Peyer's patch (tissue), 4 donors: Measurements from ENCODE around the gene SULT2A1. TPM values are rescaled to one million over a fixed set of nuclear protein-coding genes. Genes with fewer than 3 reads are reported as not detected.
"Not testable (repeated sequence)": the region's sequence is repeated elsewhere in the genome, so short reads cannot be mapped to it uniquely, and the experiment has no call there.

Source experiments
- DNase-seq, 3 donors: peaks; one replicate each; pipeline ENCODE4 v3.0.0-alpha.2; 2017 to 2019
- H3K27ac ChIP-seq, 4 donors: fragments of 200-600 bp; sonication (generic); one replicate each; pipeline ENCODE4 v1.5.1; 2016 to 2019
- H3K27me3 ChIP-seq, 2 donors: fragments of 200-600 bp; sonication (generic); one replicate each; pipeline ENCODE4 v1.5.1; 2019
- H3K36me3 ChIP-seq, 3 donors: fragments of 200-600 bp; sonication (generic); one replicate each; pipeline ENCODE4 v1.5.1; 2016 to 2019
- H3K4me1 ChIP-seq, 4 donors: fragments of 200-600 bp; sonication (generic); one replicate each; pipeline ENCODE4 v1.5.1; 2016 to 2019
- H3K4me3 ChIP-seq, 4 donors: fragments of 200-600 bp; sonication (generic); 1 replicate in 3 of 4; 2 replicates in 1 of 4; pipeline ENCODE4 v1.5.1; 2016 to 2019; ENCODE audit warnings: mild to moderate bottlenecking in 1 of 4
- H3K9me3 ChIP-seq, 4 donors: fragments of 200-600 bp; sonication (generic); one replicate each; pipeline ENCODE4 v1.5.1; 2016 to 2019; ENCODE audit warnings: mild to moderate bottlenecking in 1 of 4
- CTCF ChIP-seq, 6 experiments: fragments of 450-650 bp in 4 of 6; fragments of 200-600 bp in 2 of 6; sonication (generic) in 1 of 6; IDR thresholded peaks; one replicate each; pipeline ENCODE4 v1.5.1; 2017 to 2019; ENCODE audit warnings: antibody characterized with exemption in 6 of 6, mild to moderate bottlenecking in 3 of 6, moderate library complexity in 1 of 6
- POLR2A ChIP-seq, 2 donors: fragments of 450-650 bp; IDR thresholded peaks; one replicate each; pipeline ENCODE4 v1.5.1; 2017; ENCODE audit warnings: antibody characterized with exemption in 2 of 2, mild to moderate bottlenecking in 2 of 2, moderate library complexity in 2 of 2
- total RNA-seq, 4 donors: library from RNA; depleted of rRNA; stranded (reverse); fragments of >200 nt; gene quantifications; one replicate each; pipeline ENCODE4 v1.1.0, GENCODE V29; 2016

Gene SULT2A1
- 100 to 1,000 TPM in 1 of 4 donors, 10 to 100 TPM in 2, not detected in 1; 22.3 to 126 (median 55.8) TPM for total RNA-seq

GRCh38 chr19:47886010-47886559 is at the start of gene SULT2A1:
Gene SULT2A1 (minus strand): TSS chr19:47886315. CDS start chr19:47886257, 58 bp downstream.
- Histone ChIP-seq H3K4me1 (no peaks in the 10 kb centered on the region), H3K27ac (peak within 1 kb of the TSS in 2 of 4 donors; percentile 35 to 58), H3K36me3 (no peaks in the 10 kb centered on the region), H3K27me3 (no peaks in the 10 kb centered on the region), H3K9me3 (no peaks in the 10 kb centered on the region), H3K4me3 (peak within 1 kb of the TSS in 2 of 4 donors; percentile 37 to 44)
- TF ChIP-seq CTCF (IDR thresholded peaks at IDR 0.05) (peak in 2 of 6 experiments; percentile 4 to 8), POLR2A (IDR thresholded peaks at IDR 0.05) (peak; percentile 62 to 69)
- DNase-seq: peak in 1 of 3 donors; percentile 66

GRCh38 chr19:47928581-47928980 is 42.5 kb upstream of the SULT2A1 start:
- not testable (repeated sequence) for H3K27me3 ChIP-seq

GRCh38 chr19:47920107-47920506 is 34.0 kb upstream of the SULT2A1 start:
- not testable (repeated sequence) for DNase-seq, H3K4me1 ChIP-seq, H3K4me3 ChIP-seq, H3K27ac ChIP-seq, H3K9me3 ChIP-seq, H3K36me3 ChIP-seq, H3K27me3 ChIP-seq
- TF ChIP-seq CTCF (IDR thresholded peaks at IDR 0.05): peak in 5 of 6 experiments; percentile 32 to 54 (median 45)

More at GRCh38 chr19:47928581-47928980, 42.5 kb upstream of the SULT2A1 start:
- not testable (repeated sequence) for H3K27ac ChIP-seq, H3K9me3 ChIP-seq, H3K4me3 ChIP-seq, H3K36me3 ChIP-seq, H3K4me1 ChIP-seq, DNase-seq

- DNase-seq, H3K4me3 ChIP-seq, H3K27me3 ChIP-seq, H3K9me3 ChIP-seq, H3K27ac ChIP-seq, H3K4me1 ChIP-seq, H3K36me3 ChIP-seq: not testable (repeated sequence)
These were observed 24.1 kb upstream of the SULT2A1 start for GRCh38 chr19:47910191-47910590.

GRCh38 chr19:47909350-47909749 is 23.2 kb upstream of the SULT2A1 start:
- not testable (repeated sequence) for H3K27ac ChIP-seq, H3K4me1 ChIP-seq, H3K27me3 ChIP-seq, H3K9me3 ChIP-seq, H3K4me3 ChIP-seq, H3K36me3 ChIP-seq
- TF ChIP-seq CTCF (IDR thresholded peaks at IDR 0.05): peak in 3 of 6 experiments; percentile 19 to 43 (median 22)
- DNase-seq: peak in 2 of 3 donors; percentile 65 to 97

- Histone ChIP-seq H3K27me3 (no peaks in the 10 kb centered on the region), H3K9me3 (no peaks in the 10 kb centered on the region), H3K27ac (no peak overlapping the region), H3K4me3 (no peak overlapping the region), H3K4me1 (peaks cover 0 to 3% (median 0%) of the 10 kb centered on the region in 4 donors), H3K36me3 (no peaks in the 10 kb centered on the region)
- no peak for DNase-seq
- TF ChIP-seq CTCF (IDR thresholded peaks at IDR 0.05) (no peak), POLR2A (IDR thresholded peaks at IDR 0.05) (no peak)
These were observed 15.3 kb upstream of the SULT2A1 start for GRCh38 chr19:47901370-47901769.

GRCh38 chr19:47899335-47899734 is 13.2 kb upstream of the SULT2A1 start:
- no peak for DNase-seq
- H3K9me3 ChIP-seq: no peaks in the 10 kb centered on the region
- no peak overlapping the region for H3K4me3 ChIP-seq
- H3K36me3 ChIP-seq: no peaks in the 10 kb centered on the region
- no peak overlapping the region for H3K27ac ChIP-seq
- peaks cover 0 to 3% (median 0%) of the 10 kb centered on the region in 4 donors for H3K4me1 ChIP-seq
- TF ChIP-seq CTCF (IDR thresholded peaks at IDR 0.05): no peak
- no peak for TF ChIP-seq POLR2A (IDR thresholded peaks at IDR 0.05)
- no peaks in the 10 kb centered on the region for H3K27me3 ChIP-seq
